ENCODE measurements around the gene SH3RF3.

The SH3RF3 gene

DNA sequence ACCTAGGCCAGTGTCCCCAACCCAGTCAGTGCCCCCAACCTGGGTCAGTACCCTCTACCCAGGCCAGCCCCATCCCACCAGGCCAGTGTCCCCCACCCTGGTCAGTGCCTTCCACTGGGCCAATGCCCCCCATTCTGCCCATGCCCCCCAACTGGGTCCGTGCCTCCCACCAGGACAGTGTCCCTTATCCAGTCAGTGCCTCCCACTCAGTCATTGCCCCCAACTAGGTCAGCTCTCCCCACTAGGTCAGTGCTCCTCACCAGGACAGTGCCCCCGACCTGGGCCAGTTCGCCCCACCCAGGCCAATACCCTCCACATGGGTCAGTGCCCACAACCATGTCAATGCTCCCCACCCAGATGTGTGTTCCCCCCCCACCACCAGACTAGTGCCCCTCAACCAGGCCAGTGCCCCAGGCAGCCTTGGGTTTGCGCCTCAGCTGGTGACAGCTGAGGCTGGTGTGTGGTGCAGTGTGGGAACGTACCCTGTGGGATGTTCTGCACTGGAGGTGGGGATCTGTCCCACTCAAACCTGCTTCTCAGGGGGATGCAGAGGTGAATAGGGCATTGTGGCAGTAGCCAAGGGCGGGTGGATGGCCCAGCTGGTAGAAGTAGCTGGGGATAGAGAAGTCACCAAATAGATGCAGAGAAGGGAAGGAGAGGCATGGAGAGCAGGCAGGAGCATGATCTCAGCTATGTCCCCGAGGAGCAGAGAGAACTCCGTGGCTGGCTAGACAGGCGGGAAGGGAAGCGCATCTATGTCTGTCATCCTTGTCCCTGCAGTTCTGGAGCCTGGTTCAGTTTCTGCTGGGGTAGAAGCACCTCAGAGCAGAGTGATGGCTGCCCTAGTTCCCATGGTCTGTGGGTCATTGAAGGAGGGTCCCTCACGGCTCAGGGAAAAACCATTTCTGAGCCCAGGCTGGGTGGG, 168.8 kb downstream of the SH3RF3 start:
- TF ChIP-seq, protein P1, sequence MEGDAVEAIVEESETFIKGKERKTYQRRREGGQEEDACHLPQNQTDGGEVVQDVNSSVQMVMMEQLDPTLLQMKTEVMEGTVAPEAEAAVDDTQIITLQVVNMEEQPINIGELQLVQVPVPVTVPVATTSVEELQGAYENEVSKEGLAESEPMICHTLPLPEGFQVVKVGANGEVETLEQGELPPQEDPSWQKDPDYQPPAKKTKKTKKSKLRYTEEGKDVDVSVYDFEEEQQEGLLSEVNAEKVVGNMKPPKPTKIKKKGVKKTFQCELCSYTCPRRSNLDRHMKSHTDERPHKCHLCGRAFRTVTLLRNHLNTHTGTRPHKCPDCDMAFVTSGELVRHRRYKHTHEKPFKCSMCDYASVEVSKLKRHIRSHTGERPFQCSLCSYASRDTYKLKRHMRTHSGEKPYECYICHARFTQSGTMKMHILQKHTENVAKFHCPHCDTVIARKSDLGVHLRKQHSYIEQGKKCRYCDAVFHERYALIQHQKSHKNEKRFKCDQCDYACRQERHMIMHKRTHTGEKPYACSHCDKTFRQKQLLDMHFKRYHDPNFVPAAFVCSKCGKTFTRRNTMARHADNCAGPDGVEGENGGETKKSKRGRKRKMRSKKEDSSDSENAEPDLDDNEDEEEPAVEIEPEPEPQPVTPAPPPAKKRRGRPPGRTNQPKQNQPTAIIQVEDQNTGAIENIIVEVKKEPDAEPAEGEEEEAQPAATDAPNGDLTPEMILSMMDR (IDR thresholded peaks at IDR 0.05; ENCODE audit: low read depth, low read length): no peak
- no peak for DNase-seq (ENCODE audit: extremely low read depth, low read depth)

DNA sequence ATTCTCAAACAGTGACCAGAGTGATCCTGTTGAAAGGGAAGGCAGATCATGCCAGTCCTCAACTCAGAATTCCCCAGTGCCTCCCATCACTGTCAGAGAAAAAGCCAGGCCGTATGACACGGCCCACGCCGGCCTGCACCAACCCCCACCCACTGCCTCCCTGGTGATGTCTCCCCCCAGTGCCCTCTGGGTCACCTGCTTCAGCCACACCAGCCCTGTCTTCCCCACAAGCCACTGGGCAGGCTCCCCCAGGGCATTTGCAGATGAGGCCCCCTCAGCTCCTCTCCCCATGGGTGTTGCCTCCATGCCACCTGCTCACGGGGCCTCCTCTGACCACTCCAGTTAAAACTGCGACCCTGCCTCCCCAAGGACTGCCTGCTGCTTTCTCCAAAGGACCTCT, 169.8 kb downstream of the SH3RF3 start:
- TF ChIP-seq, protein P1 (IDR thresholded peaks at IDR 0.05; ENCODE audit: low read depth, low read length): no peak
- DNase-seq (ENCODE audit: extremely low read depth, low read depth): no peak

DNA sequence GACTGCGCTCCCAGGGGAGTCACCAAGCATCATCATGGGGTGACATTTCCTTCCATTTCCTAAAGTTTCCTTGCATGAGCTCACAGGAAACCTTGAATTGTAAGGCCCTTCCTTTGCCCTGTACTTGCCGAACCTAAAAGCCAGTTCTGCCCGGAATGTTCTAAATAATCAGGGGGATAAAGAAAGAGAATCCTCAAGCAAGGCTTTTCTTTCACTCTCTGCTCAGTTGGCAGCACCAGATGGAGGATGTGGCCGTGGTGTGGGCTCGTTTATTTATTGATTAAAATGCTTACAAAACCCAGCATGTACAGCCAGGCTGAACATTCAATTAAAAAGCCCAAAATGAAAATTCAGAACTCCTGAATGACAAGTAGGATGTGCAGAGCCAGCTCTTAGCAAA, 170.5 kb downstream of the SH3RF3 start:
- DNase-seq (ENCODE audit: extremely low read depth, low read depth): no peak
- TF ChIP-seq, protein P1 (IDR thresholded peaks at IDR 0.05; ENCODE audit: low read depth, low read length): no peak

DNA sequence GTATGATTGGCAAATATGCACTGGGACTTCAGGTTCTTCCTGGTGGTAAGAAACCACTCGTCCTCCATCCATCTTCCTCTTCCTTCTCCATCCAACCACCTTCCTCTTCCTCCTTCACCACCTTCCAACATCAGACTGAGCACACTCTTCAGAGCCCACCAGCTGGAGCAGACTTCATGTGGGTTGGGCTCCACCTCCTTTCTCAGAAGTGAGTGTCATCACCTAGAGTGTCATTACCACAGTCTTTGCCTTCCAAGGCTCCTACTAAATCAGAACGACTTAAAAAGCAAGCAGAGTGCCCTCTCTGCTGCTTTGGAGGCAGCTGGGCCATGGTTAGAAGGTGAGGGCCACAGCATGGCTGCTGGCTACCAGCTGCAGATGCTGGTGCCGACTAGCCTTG, 171.6 kb downstream of the SH3RF3 start:
- no peak for DNase-seq (ENCODE audit: extremely low read depth, low read depth)
- TF ChIP-seq, protein P1 (IDR thresholded peaks at IDR 0.05; ENCODE audit: low read depth, low read length): no peak

DNA sequence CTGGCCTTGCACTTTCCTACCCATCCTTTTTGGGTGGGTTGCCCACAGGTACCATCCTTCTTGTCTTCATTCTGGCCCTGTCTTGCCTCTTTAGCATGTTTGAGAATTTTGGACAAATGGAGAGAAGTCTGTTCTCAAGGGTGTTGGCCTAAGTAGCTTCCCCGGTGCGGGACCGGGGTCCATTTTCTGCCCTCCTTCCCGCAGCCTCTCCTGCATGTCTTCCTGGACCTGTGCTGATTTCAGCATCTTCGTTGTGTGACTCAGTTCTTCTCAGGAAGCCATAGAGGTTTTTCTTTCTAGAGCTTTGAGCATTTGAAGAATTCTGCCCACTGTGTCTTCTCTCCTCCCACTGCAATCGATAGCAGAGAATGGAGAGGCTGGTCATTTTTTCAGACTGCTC, 172.7 kb downstream of the SH3RF3 start:
- no peak for DNase-seq (ENCODE audit: extremely low read depth, low read depth)
- TF ChIP-seq, protein P1 (IDR thresholded peaks at IDR 0.05; ENCODE audit: low read depth, low read length): no peak

DNA sequence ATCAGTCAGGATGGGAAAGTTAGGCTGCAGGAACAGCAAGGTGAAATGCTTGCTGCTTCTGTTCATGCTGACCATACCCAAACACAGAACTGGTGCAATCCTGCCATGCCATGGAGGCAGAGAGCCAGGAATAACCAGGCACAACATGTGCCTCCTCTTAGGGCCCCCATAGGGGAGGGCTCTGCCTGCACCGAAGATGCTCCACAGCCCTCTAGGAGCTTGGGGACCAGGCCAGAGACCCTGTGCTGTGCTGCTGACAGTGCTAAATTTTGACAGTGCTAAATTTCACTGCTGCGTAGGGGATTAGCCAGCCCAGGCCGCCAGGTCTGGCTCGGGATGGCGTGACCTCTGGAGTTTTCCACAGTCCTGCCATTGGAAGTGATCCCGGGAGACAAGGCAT, 173.3 kb downstream of the SH3RF3 start:
- TF ChIP-seq, protein P1 (IDR thresholded peaks at IDR 0.05; ENCODE audit: low read depth, low read length): no peak
- no peak for DNase-seq (ENCODE audit: extremely low read depth, low read depth)

DNA sequence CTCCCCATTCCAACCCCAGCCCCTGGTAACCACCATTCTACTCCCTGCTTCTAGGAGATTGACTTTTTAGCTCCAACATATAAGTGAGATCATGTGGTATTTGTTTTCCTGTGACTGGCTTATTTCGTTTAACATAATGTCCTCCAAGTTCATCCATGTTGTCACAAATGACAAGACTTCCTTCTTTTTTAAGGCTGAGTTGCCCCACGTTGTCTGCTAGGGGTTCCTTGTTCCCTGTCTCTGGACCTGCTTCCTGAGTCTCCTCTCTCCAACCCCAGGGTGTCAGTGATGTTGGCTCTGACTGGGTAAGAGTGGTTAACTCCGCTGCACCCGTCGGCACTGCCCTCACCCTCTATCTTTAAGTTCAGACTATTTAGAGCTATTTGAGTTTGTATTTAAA, 175.2 kb downstream of the SH3RF3 start:
- TF ChIP-seq, protein P1 (IDR thresholded peaks at IDR 0.05; ENCODE audit: low read depth, low read length): no peak
- DNase-seq (ENCODE audit: extremely low read depth, low read depth): no peak

Measured in AG09319 (cell line).